DND-41 (cell line): ENCODE measurements around the gene MS4A4E.
"Not testable (repeated sequence)": the region's sequence is repeated elsewhere in the genome, so short reads cannot be mapped to it uniquely, and the experiment has no call there.

Experiments used
- ATAC-seq: fragments of 200-7000 bp; cut with Tn5 transposase; 3 replicates; pipeline ENCODE4 v1.9.1; 2021; ENCODE audit warnings: low read depth; ENCODE audit not compliant: insufficient read depth
- DNase-seq: peaks from one replicate; pipeline ENCODE4 v3.0.0-alpha.2; 2020
- H2AFZ ChIP-seq: 2 replicates; pipeline ENCODE4 v1.6.0; 2012; ENCODE audit warnings: low read depth, low read length
- H3K27ac ChIP-seq: 2 replicates; pipeline ENCODE4 v1.5.1; 2012; ENCODE audit warnings: low read length, inconsistent platforms
- H3K27me3 ChIP-seq: fragments of 200-600 bp; sonication (generic); 2 replicates; pipeline ENCODE4 v1.6.0; 2012; ENCODE audit warnings: low read length, mild to moderate bottlenecking, inconsistent platforms; ENCODE audit not compliant: insufficient read depth, poor library complexity
- H3K36me3 ChIP-seq: 2 replicates; pipeline ENCODE4 v1.5.1; 2012; ENCODE audit warnings: low read length, inconsistent platforms; ENCODE audit not compliant: insufficient read depth
- H3K4me1 ChIP-seq: 2 replicates; pipeline ENCODE4 v1.5.1; 2012; ENCODE audit warnings: mild to moderate bottlenecking, low read length; ENCODE audit not compliant: insufficient read depth
- H3K4me2 ChIP-seq: 2 replicates; pipeline ENCODE4 v1.6.0; 2012; ENCODE audit warnings: mild to moderate bottlenecking, moderate library complexity, low read length, inconsistent platforms; ENCODE audit not compliant: insufficient read depth
- H3K4me3 ChIP-seq, 2 experiments: fragments of 200-600 bp in 1 of 2; shearing (Covaris generic) in 1 of 2; 2 replicates each; pipeline ENCODE4 v1.5.1; 2012 to 2016; ENCODE audit warnings: inconsistent platforms in 2 of 2, low read length in 2 of 2, mild to moderate bottlenecking in 2 of 2, low read depth in 1 of 2, moderate library complexity in 1 of 2
- H3K79me2 ChIP-seq: 2 replicates; pipeline ENCODE4 v1.6.0; 2012; ENCODE audit warnings: low read length, inconsistent platforms; ENCODE audit not compliant: insufficient read depth
- H3K9ac ChIP-seq: 2 replicates; pipeline ENCODE4 v1.6.0; 2012; ENCODE audit warnings: low read depth, mild to moderate bottlenecking, inconsistent platforms, low read length, moderate library complexity
- H3K9me3 ChIP-seq: 2 replicates; pipeline ENCODE4 v1.5.1; 2012; ENCODE audit warnings: low read length, moderate library complexity, mild to moderate bottlenecking, inconsistent platforms; ENCODE audit not compliant: insufficient read depth, severe bottlenecking
- H4K20me1 ChIP-seq: 2 replicates; pipeline ENCODE4 v1.6.0; 2012; ENCODE audit warnings: low read length; ENCODE audit not compliant: insufficient read depth
- CTCF ChIP-seq: IDR thresholded peaks from 2 replicates; pipeline ENCODE4 v1.5.1; 2012; ENCODE audit warnings: borderline replicate concordance, low read length, moderate library complexity, mild to moderate bottlenecking; ENCODE audit not compliant: poor library complexity, severe bottlenecking; ENCODE audit errors: extremely low read depth
- EZH2 ChIP-seq: IDR thresholded peaks from 3 replicates; pipeline ENCODE4 v1.6.1; 2012; ENCODE audit warnings: borderline replicate concordance, low read depth, mild to moderate bottlenecking, moderate library complexity, low read length, inconsistent platforms; ENCODE audit not compliant: severe bottlenecking

MS4A4E gene

GRCh38 chr11:60193687-60194433 is 49.1 kb downstream of the MS4A4E start:
- Histone ChIP-seq H3K4me3 (no peak overlapping the region), H3K79me2 (no peaks in the 10 kb centered on the region), H3K27ac (peak overlapping the region; percentile 99), H3K4me2 (peak overlapping the region; percentile 37), H3K36me3 (no peaks in the 10 kb centered on the region; the same call in 1 of the 2 replicates), H3K4me1 (peaks cover 53% of the 10 kb centered on the region), H3K27me3 (no peaks in the 10 kb centered on the region), H2AFZ (peak overlapping the region; percentile 64), H4K20me1 (no peaks in the 10 kb centered on the region), H3K9ac (peak overlapping the region; percentile 61), H3K9me3 (peaks cover 6% of the 10 kb centered on the region)
- TF ChIP-seq EZH2: no peak
- peak; percentile 91 for TF ChIP-seq CTCF
- ATAC-seq (peak; percentile 90), DNase-seq (peak; percentile 82)

GRCh38 chr11:60192564-60192963 is 50.4 kb downstream of the MS4A4E start:
- Histone ChIP-seq H3K4me1 (peaks cover 61% of the 10 kb centered on the region), H3K4me2 (0 out of 2 replicates have a peak overlapping the region, but pooled peaks have one; percentile 37), H3K4me3 (peak overlapping the region in 1 of 2 experiments; percentile 9; a peak in 1 of 4 replicates), H2AFZ (peak overlapping the region; percentile 14; the same call in 1 of the 2 replicates), H3K9ac (peak overlapping the region; percentile 61; the same call in 1 of the 2 replicates), H3K27ac (peak overlapping the region; percentile 99)
- not testable (repeated sequence) for H3K36me3 ChIP-seq, H3K79me2 ChIP-seq, H3K27me3 ChIP-seq, H3K9me3 ChIP-seq, DNase-seq, H4K20me1 ChIP-seq, ATAC-seq

- H2AFZ ChIP-seq: not testable (repeated sequence)
Observed at GRCh38 chr11:60188481-60188880, 54.5 kb downstream of the MS4A4E start.

GRCh38 chr11:60186128-60186527 is 56.8 kb downstream of the MS4A4E start:
- H3K4me2 ChIP-seq, H2AFZ ChIP-seq, H3K27me3 ChIP-seq, H3K9me3 ChIP-seq, H3K36me3 ChIP-seq, H3K9ac ChIP-seq, H4K20me1 ChIP-seq, H3K4me3 ChIP-seq, DNase-seq, H3K79me2 ChIP-seq, ATAC-seq: not testable (repeated sequence)
- Histone ChIP-seq H3K27ac (0 out of 2 replicates have a peak overlapping the region, but pooled peaks have one; percentile 26), H3K4me1 (peaks cover 26% of the 10 kb centered on the region)

More at GRCh38 chr11:60188481-60188880, 54.5 kb downstream of the MS4A4E start:
- not testable (repeated sequence) for DNase-seq, H3K36me3 ChIP-seq, H3K27me3 ChIP-seq, H4K20me1 ChIP-seq, H3K4me2 ChIP-seq, H3K79me2 ChIP-seq, ATAC-seq, H3K4me3 ChIP-seq, H3K9ac ChIP-seq
- Histone ChIP-seq H3K4me1 (peaks cover 22% of the 10 kb centered on the region), H3K9me3 (peaks cover 14% of the 10 kb centered on the region), H3K27ac (peak overlapping the region; percentile 36; the same call in 1 of the 2 replicates)

- H3K9me3 ChIP-seq, ATAC-seq, H3K4me3 ChIP-seq, H3K4me2 ChIP-seq, H3K27ac ChIP-seq, H3K9ac ChIP-seq, H3K79me2 ChIP-seq, H3K36me3 ChIP-seq, H3K27me3 ChIP-seq, DNase-seq, H4K20me1 ChIP-seq, H2AFZ ChIP-seq: not testable (repeated sequence)
- peaks cover 26% of the 10 kb centered on the region for H3K4me1 ChIP-seq
Observed at GRCh38 chr11:60185512-60185827, 57.5 kb downstream of the MS4A4E start.
